Peyer's patch (tissue), 4 donors: ENCODE results near the gene CADM1.

Source experiments
- POLR2A ChIP-seq, 2 donors: fragments of 450-650 bp; IDR thresholded peaks; one replicate each; pipeline ENCODE4 v1.5.1; 2017; ENCODE audit warnings: antibody characterized with exemption in 2 of 2, mild to moderate bottlenecking in 2 of 2, moderate library complexity in 2 of 2
- TF ChIP-seq, protein P1 (sequence below), 6 experiments: fragments of 450-650 bp in 4 of 6; fragments of 200-600 bp in 2 of 6; sonication (generic) in 1 of 6; IDR thresholded peaks; one replicate each; pipeline ENCODE4 v1.5.1; 2017 to 2019; ENCODE audit warnings: antibody characterized with exemption in 6 of 6, mild to moderate bottlenecking in 3 of 6, moderate library complexity in 1 of 6

DNA sequence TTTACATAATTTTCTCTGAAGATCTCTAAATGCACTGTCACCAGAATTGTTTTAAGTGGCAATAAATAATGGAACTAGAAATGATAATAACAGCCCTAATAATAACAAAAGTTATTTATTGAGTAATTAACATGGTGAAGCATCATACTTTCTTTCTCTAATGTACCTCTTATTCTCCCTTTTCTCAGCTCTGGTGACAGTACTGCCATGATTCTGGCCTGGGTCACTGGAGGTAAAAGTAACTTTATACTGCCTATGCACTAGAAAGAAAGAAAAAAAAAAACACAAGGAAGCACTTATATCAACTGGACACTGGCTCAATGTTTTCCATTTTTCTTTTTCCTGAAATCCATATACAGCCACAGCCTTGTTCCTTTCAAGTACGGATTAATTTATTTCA lies 43.7 kb downstream of the CADM1 start:
- no peak for TF ChIP-seq POLR2A (IDR thresholded peaks at IDR 0.05)
- TF ChIP-seq, protein P1, sequence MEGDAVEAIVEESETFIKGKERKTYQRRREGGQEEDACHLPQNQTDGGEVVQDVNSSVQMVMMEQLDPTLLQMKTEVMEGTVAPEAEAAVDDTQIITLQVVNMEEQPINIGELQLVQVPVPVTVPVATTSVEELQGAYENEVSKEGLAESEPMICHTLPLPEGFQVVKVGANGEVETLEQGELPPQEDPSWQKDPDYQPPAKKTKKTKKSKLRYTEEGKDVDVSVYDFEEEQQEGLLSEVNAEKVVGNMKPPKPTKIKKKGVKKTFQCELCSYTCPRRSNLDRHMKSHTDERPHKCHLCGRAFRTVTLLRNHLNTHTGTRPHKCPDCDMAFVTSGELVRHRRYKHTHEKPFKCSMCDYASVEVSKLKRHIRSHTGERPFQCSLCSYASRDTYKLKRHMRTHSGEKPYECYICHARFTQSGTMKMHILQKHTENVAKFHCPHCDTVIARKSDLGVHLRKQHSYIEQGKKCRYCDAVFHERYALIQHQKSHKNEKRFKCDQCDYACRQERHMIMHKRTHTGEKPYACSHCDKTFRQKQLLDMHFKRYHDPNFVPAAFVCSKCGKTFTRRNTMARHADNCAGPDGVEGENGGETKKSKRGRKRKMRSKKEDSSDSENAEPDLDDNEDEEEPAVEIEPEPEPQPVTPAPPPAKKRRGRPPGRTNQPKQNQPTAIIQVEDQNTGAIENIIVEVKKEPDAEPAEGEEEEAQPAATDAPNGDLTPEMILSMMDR (IDR thresholded peaks at IDR 0.05), result no peak
